OCI-M1 (cell line): Measurements from ENCODE around the gene PFKFB3.
A peak's percentile ranks its signal among the peaks of the same experiment; 100 is the strongest.

ENCODE experiments used
- DNase-seq: peaks from one replicate; lab custom pipeline; 2025; lab: John Stamatoyannopoulos, UW

PFKFB3 gene

DNA sequence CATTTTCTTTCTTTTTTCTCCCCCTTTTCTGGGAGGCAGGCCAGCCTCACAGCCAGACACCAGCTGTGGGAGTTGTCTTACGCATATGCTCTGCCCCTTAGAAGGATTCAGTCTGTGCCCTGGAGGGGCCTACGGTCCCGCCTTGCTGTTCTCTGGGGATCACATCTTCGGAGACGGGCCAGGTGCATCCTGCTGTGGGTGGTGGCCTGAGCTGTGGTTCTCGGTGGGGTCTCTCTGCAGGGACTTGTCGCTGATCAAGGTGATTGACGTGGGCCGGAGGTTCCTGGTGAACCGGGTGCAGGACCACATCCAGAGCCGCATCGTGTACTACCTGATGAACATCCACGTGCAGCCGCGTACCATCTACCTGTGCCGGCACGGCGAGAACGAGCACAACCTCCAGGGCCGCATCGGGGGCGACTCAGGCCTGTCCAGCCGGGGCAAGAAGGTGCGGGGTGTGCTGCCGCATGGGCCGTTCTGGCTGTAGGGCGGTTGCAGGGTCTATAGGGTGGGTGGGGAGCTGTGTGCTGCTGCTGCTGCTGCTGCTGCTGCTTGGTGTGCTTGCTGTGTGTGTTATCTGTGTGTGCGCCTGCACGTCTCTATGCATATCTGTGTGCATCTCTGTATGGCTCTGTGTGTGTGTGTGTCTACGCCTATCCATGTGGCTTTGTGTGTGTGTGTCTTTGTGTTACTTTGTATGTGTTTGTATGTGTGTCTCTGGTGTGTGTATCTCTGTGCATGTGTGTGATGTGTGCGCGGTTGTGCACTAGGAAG lies 17.9 kb downstream of the PFKFB3 start:
- no peak for DNase-seq

DNA sequence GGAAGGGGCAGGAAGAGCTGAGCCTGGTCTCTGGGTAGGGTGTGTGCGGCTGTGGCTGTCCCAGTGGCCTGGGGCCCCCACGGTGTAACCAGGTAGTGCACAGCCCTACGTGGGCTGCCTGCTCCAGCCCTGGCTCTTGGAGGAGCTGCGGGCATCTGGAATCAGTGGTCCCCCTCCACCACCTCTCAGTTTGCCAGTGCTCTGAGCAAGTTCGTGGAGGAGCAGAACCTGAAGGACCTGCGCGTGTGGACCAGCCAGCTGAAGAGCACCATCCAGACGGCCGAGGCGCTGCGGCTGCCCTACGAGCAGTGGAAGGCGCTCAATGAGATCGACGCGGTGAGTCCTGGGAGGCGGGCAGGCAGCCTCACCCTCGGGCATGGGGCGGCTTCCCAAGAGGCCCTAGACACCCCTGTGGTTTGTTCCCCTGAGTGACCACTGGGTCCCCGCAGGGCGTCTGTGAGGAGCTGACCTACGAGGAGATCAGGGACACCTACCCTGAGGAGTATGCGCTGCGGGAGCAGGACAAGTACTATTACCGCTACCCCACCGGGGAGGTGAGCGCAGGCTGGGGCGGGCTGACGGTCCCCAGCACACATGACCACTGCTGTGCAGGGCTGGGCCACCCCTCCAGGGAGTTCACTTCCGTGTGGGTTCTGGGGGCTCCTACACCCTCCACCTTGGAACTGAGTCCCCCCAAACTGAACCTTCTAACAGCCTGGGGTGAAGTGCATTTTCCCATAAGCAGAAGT lies 18.6 kb downstream of the PFKFB3 start:
- DNase-seq = no peak

DNA sequence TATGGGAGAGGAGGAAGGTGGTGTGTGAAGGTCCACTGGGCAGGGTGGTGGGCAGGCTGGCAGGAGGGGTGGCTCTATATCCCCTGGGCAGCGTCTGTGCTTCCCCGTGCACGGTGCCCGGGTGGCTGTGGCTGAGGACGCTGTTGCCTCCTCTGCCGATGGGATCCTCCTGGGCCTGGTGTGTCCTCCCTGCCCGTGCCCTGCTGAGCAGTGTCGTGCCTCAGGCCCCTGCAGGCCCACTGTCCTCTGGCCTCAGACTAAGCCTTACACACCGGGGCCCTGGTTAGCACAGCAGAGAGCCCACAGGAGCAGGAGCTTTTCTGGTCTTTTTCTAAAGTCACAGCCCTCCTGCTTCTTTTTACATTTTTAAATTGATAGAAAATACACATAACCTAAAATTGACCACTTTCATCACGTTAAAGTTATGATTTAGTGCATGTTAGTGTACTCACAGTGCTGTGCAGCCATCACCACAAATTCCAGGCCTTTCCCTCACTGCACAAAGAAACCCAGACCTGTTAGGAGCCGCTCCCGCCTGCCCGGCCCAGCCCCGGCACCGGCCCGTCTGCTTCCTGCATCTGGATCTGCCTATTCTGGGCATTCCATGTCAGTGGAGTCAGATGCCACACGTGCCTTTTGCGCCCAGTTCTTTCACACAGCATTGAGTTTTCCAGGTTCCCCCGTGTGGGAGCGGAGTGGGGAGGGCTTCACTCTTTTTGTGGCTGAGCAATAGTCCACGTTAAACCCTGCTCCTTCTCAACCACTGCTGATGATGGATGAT lies 19.4 kb downstream of the PFKFB3 start:
- DNase-seq = no peak

DNA sequence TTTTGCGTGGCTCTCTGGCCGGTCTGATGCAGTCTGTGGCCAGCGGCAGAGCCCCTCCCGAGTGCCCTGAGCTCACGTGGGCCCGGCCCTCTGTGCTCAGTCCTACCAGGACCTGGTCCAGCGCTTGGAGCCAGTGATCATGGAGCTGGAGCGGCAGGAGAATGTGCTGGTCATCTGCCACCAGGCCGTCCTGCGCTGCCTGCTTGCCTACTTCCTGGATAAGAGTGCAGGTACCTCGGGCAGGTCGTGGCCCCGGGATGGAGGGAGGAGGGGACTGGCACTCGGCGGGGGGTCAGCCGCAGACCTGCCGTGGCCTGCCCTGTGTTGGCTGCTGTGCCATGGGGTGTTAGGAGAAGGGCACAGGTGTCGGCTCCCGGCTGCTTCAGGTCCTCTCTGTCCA lies 20.0 kb downstream of the PFKFB3 start:
- no peak for DNase-seq

DNA sequence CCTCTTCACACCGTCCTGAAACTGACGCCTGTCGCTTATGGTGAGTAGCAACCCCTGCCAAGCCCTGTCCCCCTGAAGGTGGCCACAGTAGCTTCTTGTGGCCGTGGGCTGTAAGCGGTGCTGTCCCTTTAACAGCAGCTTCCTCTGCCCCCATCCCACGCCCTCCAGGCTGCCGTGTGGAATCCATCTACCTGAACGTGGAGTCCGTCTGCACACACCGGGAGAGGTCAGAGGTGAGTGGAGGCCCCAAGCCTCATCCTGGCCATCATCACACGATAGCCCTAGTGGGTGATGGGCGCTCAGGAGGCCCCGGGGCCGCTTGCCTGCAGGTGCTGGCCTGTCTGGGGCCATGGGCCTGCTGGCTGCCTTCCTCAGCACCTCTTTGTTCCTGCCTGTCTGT lies 21.2 kb downstream of the PFKFB3 start:
- DNase-seq = no peak

DNA sequence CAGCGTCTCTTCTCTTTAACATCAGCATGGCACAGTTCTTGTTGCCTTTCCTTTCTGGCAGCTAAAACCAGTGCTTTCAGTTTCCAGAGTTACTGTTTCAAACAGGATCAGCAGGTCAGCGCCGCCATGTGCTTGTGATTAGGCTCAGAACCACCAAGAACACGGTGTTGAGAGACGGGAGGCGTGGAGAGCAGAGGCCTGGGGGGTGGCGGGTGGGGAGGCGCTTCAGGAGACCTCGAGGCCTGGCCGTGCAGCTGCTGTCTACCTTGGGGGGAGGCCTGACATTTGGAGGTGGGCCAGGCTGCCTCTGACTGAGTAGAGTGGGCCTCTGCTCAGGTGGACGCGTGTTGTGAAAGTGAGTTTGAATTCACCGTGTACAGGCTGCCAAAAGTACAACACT lies 22.0 kb downstream of the PFKFB3 start:
- DNase-seq = no peak

DNA sequence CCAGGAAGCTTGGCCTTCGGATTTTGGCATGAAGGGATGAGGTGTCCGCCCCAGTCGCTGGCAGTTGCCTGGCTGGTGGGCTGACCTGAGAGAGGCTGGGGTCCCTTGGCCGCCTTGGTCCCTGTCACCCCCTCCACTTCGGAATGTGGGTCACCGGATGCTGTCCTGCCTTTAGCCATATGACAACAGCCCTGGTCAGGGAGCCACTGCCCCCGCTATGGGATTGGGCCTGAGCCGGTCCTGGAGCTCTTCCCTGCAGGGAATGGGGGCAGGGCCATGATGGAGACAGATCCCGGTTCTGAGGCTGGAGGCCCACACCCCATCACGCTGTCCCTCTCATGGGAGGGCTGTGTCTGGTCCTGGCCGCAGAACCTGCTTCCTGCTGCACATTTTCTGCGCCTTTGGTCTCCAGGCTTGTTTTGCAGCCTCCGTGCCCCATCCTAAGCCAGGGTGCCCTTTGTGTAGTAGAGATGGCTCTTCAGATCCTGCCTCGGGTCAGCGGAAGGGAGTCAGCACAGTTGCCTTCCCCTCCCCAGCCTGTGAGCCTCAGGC lies 22.6 kb downstream of the PFKFB3 start:
- no peak for DNase-seq

DNA sequence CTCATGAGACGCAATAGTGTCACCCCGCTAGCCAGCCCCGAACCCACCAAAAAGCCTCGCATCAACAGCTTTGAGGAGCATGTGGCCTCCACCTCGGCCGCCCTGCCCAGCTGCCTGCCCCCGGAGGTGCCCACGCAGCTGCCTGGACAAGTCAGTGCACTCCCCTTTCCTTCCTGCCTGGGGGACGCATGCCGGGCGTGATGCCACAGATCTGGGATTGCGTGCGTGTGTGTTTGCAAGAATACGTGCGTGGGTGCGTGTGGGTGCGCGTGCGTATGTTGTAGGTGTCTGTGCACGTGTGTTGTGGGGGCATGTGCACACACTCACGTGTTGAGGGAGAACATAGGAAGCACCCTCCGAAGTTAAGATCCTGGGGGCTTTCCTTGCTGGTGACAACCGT lies 23.5 kb downstream of the PFKFB3 start:
- no peak for DNase-seq

DNA sequence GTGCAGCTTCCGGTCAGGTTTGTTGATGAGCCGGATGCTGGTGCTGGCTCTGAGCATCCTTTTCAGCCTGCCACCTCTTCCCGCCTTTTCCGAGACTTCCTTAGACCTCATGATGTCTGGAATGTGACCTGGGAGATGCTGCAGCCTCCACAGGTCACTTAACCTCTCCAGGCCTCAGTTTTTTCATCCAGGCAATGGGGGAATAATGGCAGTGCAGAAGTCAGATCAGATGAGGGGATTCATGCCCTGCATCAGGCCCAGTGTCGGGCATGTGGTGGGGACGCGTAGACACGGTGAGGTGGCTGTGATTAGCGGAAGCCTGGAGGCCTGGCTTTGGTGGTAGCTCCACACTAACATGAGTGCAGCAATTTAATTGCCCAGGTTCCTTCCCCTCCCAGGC lies 24.6 kb downstream of the PFKFB3 start:
- DNase-seq = no peak

DNA sequence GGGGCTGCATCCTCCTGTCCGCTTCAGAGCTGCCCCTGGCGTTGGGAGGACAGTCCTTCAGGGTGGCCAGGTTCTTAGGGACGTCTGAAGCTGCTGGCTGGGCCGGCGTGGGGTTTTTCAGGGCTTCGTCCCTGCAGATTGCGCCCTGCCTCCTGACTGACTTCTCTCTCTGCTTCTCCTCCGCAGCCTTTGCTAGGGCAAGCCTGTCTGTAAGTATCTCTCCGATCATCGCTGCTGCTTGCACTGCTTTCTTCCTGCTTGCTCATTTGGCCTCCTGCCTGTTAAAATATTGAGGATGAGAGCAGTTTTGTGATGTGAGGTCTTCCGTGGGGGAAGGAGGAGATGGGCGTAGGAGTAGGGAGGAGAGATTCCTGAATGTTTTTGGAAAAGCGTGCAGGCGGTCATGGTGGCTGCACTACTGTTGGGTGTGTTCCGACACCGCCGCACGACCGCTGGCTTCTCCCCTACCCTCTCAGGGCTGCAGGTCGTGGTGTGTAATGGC lies 25.3 kb downstream of the PFKFB3 start:
- no peak for DNase-seq

DNA sequence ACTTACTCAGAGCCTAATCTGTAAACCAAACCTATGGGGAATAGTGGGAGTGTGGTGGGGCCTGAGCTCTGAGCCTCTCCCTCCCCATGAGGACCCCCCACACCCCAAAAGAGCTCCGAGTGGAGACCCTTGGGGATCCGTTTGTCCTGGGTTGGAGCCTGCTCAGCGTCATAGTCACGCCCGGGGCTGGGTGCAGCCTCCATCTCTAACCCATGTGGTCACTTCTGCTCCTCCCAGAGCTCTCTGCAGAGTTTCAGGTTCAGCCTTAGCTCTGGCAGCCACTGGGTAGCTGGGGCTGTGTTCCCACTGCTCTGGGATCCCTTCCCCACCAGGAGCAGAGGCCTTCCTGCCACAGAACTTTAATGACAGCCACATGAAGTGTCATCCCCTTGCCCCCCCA lies 25.9 kb downstream of the PFKFB3 start:
- DNase-seq = no peak

DNA sequence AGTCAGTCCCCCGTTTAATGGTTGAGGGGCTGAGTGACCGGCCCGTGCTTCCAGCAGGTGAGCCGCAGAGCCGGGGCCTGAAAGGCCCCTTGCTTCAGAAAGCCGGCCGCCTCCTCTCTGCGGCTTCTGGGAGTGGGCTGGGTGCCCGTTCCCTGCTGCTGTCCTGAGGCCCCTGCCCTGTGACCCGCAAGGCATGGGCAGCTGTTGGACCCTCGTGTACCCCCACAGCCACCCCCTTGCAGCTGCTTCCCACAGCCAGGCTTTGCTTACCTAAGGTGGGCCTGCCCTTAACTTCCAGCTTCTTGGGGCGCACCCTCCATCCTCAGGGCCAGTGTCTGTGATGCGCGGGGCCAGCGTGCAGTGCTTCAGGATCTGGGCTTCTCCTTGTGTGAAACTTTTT lies 26.6 kb downstream of the PFKFB3 start:
- no peak for DNase-seq

DNA sequence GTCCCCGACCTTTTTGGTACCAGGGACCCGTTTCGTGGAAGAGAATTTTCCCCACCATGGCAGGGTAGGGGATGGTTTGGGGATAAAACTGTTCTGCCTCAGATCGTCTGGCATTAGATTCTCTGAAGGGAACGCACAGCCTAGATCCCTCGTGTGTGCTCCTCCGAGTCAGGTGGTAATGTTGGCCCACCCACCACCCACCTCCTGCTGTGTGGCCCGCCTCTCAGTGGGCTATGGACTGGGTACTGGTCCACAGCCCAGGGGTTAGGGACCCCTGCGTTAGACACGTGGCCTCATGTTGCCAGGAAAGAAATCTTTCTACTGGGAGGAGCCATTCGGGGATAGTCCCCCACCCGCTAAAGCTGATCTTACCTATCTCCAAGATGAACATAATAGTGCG lies 27.0 kb downstream of the PFKFB3 start:
- no peak for DNase-seq

DNA sequence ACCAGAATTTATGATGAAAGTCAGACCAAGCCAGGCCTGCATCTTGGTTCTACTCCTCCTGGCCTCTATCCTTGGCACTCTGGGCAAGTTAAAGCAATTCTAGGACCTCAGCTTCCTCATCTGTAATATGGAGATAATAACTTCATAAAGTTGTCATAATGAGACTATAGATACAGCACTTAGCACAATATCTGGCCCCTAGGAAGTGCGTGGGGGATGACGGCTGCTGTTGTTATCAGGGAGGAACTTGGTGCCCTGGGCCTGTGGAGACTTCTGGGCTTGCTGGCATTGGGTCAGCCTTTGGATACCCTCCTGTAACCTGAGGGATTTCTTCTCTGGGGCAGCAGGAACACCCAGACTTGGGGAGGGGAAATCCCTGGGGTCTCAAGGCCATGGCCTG lies 27.6 kb downstream of the PFKFB3 start:
- peak; percentile 40 for DNase-seq

DNA sequence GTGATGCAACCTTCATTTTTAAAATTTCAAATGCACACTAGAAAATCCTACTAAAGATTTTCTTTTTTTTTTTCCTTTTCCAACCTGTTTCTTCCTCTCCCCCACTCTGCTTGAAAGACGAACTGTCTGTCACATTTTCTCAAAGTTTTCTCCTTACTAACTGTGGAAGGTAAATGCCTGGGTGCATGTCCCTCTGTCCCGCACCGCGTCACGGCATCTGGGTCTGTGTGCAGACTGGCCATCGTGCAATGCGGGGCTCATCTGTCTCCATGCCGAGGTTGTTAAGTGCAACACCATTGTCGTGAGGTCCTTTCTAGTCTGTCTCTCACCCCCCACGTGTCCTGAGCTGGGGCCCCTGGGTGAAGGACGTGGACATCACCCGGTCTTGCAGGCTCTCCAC lies 28.4 kb downstream of the PFKFB3 start:
- DNase-seq = no peak

DNA sequence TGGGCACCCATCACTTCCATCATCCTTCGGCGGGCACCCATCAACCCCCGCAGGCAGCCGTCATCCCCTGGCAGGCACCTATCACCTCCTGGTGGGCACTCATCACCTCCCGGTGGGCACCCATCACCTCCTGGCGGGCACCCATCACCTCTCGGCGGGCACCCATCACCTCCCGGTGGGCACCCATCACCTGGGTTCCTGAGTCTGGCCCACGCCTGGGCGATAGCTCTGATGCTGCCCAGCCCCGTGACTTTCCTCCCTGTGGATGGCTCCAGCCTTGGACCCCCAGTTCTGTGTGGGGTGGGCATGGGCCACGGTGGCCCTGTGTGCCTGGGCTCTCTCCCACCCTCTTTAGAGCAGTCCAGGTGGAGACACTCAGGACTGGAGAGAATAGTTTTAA lies 29.0 kb downstream of the PFKFB3 start:
- no peak for DNase-seq

DNA sequence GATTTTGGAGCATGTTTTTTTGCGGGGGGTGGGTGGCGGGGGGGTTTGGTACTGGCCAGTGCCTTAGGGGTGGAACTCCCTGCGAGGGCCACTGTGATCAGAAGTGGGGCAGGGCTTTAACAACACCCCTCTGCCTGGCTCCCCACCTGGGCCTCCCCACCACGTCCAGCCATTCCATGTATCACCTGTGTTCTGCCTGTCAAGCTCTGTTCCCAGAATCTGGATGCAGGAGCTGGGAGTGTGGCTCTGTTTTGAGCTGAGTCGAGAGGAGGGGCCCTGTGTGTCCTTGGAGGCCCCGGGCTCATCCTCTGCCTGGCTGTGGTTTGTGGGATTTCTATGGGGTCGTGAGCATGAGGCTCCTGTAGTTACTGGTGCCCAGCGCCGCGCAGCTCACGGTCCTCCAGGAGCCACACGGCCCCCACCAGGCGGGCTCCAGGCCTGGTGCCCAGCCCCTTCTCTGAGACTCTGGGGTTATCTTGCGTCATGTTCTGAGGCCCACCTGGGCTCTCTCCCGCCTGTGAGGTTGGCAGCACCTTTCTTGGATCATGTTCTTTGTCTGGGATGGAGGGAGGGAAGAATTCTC lies 29.6 kb downstream of the PFKFB3 start:
- DNase-seq = no peak

DNA sequence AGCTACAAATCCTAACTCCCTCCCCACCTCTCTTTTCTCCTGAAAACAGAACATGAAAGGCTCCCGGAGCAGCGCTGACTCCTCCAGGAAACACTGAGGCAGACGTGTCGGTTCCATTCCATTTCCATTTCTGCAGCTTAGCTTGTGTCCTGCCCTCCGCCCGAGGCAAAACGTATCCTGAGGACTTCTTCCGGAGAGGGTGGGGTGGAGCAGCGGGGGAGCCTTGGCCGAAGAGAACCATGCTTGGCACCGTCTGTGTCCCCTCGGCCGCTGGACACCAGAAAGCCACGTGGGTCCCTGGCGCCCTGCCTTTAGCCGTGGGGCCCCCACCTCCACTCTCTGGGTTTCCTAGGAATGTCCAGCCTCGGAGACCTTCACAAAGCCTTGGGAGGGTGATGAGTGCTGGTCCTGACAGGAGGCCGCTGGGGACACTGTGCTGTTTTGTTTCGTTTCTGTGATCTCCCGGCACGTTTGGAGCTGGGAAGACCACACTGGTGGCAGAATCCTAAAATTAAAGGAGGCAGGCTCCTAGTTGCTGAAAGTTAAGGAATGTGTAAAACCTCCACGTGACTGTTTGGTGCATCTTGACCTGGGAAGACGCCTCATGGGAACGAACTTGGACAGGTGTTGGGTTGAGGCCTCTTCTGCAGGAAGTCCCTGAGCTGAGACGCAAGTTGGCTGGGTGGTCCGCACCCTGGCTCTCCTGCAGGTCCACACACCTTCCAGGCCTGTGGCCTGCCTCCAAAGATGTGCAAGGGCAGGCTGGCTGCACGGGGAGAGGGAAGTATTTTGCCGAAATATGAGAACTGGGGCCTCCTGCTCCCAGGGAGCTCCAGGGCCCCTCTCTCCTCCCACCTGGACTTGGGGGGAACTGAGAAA lies 30.4 kb downstream of the PFKFB3 start:
- DNase-seq = no peak

DNA sequence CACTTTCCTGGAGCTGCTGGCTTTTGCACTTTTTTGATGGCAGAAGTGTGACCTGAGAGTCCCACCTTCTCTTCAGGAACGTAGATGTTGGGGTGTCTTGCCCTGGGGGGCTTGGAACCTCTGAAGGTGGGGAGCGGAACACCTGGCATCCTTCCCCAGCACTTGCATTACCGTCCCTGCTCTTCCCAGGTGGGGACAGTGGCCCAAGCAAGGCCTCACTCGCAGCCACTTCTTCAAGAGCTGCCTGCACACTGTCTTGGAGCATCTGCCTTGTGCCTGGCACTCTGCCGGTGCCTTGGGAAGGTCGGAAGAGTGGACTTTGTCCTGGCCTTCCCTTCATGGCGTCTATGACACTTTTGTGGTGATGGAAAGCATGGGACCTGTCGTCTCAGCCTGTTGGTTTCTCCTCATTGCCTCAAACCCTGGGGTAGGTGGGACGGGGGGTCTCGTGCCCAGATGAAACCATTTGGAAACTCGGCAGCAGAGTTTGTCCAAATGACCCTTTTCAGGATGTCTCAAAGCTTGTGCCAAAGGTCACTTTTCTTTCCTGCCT lies 31.1 kb downstream of the PFKFB3 start:
- no peak for DNase-seq

DNA sequence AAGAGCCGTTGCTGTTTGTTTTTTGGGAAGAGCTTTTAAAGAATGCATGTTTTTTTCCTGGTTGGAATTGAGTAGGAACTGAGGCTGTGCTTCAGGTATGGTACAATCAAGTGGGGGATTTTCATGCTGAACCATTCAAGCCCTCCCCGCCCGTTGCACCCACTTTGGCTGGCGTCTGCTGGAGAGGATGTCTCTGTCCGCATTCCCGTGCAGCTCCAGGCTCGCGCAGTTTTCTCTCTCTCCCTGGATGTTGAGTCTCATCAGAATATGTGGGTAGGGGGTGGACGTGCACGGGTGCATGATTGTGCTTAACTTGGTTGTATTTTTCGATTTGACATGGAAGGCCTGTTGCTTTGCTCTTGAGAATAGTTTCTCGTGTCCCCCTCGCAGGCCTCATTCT lies 31.6 kb downstream of the PFKFB3 start:
- DNase-seq = no peak
